Measurements from ENCODE around the gene JAG2. TPM values are rescaled to one million over a fixed set of nuclear protein-coding genes. Genes with fewer than 3 reads are reported as not detected.
A peak's percentile ranks its signal among the peaks of the same experiment; 100 is the strongest.

The JAG2 gene
- total RNA-seq, 6 experiments from 2014 or later: 0.23 to 0.76 (median 0.42) TPM

- no peak for TF ChIP-seq CTCF (IDR thresholded peaks at IDR 0.05)
- peak overlapping the region; percentile 53; the same call in 1 of the 2 replicates for H3K27ac Mint-ChIP-seq
- H3K4me1 Mint-ChIP-seq (ENCODE audit: low read depth): peaks cover 17% of the 10 kb centered on the region; the same call in 1 of the 2 replicates
- no peak for DNase-seq
- no peaks in the 10 kb centered on the region for H3K9me3 Mint-ChIP-seq
- no peaks in the 10 kb centered on the region for H3K36me3 Mint-ChIP-seq (ENCODE audit: low read depth)
- no peak overlapping the region for H3K4me3 Mint-ChIP-seq
- H3K27me3 Mint-ChIP-seq (ENCODE audit: insufficient read depth): peaks cover 11% of the 10 kb centered on the region
These were observed 30.5 kb upstream of the JAG2 start for GRCh38 chr14:105199093-105199492.

GRCh38 chr14:105198588-105198987, 30.0 kb upstream of the JAG2 start:
- no peak overlapping the region for H3K4me3 Mint-ChIP-seq
- H3K9me3 Mint-ChIP-seq: no peaks in the 10 kb centered on the region
- peak; percentile 56 for TF ChIP-seq CTCF (IDR thresholded peaks at IDR 0.05)
- peaks cover 22% of the 10 kb centered on the region; the same call in 1 of the 2 replicates for H3K4me1 Mint-ChIP-seq (ENCODE audit: low read depth)
- H3K36me3 Mint-ChIP-seq (ENCODE audit: low read depth): no peaks in the 10 kb centered on the region
- H3K27ac Mint-ChIP-seq: no peak overlapping the region; the same call in 1 of the 2 replicates
- no peak for DNase-seq
- peaks cover 11% of the 10 kb centered on the region for H3K27me3 Mint-ChIP-seq (ENCODE audit: insufficient read depth)

GRCh38 chr14:105197211-105197641, 28.6 kb upstream of the JAG2 start:
- Mint-ChIP-seq H3K27ac (no peak overlapping the region), H3K27me3 (ENCODE audit: insufficient read depth) (peaks cover 11% of the 10 kb centered on the region)
- no peak for TF ChIP-seq CTCF (IDR thresholded peaks at IDR 0.05)

GRCh38 chr14:105196265-105196960, 27.8 kb upstream of the JAG2 start:
- Mint-ChIP-seq H3K9me3 (no peaks in the 10 kb centered on the region), H3K27ac (no peak overlapping the region), H3K4me3 (no peak overlapping the region), H3K27me3 (ENCODE audit: insufficient read depth) (peaks cover 9% of the 10 kb centered on the region), H3K36me3 (ENCODE audit: low read depth) (no peaks in the 10 kb centered on the region), H3K4me1 (ENCODE audit: low read depth) (peaks cover 23% of the 10 kb centered on the region; the same call in 1 of the 2 replicates)
- no peak for DNase-seq
- TF ChIP-seq CTCF (IDR thresholded peaks at IDR 0.05): no peak

More at GRCh38 chr14:105197211-105197641, 28.6 kb upstream of the JAG2 start:
- Mint-ChIP-seq H3K36me3 (ENCODE audit: low read depth) (no peaks in the 10 kb centered on the region), H3K4me1 (ENCODE audit: low read depth) (peaks cover 23% of the 10 kb centered on the region; the same call in 1 of the 2 replicates), H3K9me3 (no peaks in the 10 kb centered on the region), H3K4me3 (no peak overlapping the region)
- peak; percentile 62 for DNase-seq

GRCh38 chr14:105195522-105196264, 27.1 kb upstream of the JAG2 start:
- Mint-ChIP-seq H3K36me3 (ENCODE audit: low read depth) (no peaks in the 10 kb centered on the region), H3K9me3 (no peaks in the 10 kb centered on the region), H3K4me1 (ENCODE audit: low read depth) (peaks cover 23% of the 10 kb centered on the region; the same call in 1 of the 2 replicates), H3K27me3 (ENCODE audit: insufficient read depth) (peaks cover 11% of the 10 kb centered on the region), H3K4me3 (no peak overlapping the region), H3K27ac (no peak overlapping the region)
- TF ChIP-seq CTCF (IDR thresholded peaks at IDR 0.05): no peak
- DNase-seq: no peak
